ENCODE data around the gene CLEC16A. TPM values are rescaled to one million over a fixed set of nuclear protein-coding genes. Genes with fewer than 3 reads are reported as not detected.

The CLEC16A gene
- total and polyA plus RNA-seq, 9 of the 15 experiments (the other 6 are each of a cell fraction or from before 2014, with no cell fraction given) = 1.00 to 22.3 (median 10.0) TPM

- TF ChIP-seq CUX1 (CRISPR knock-in tag; IDR thresholded peaks at IDR 0.05) = 0 out of 2 replicates have a peak, but pooled peaks have one; percentile 63
- no peak for TF ChIP-seq ZNF764 (CRISPR knock-in tag; IDR thresholded peaks at IDR 0.05; ENCODE audit: low read depth)
- TF ChIP-seq ZNF740 (CRISPR knock-in tag; IDR thresholded peaks at IDR 0.05) = peak; percentile 89
- peak in 1 of 2 experiments; percentile 92; a peak in 2 of 4 replicates for TF ChIP-seq ZNF740 (tag; IDR thresholded peaks at IDR 0.05)
- peak; percentile 30; the same call in 1 of the 2 replicates for TF ChIP-seq RB1 (IDR thresholded peaks at IDR 0.05; ENCODE audit: low read depth)
- TF ChIP-seq MTA1 (IDR thresholded peaks at IDR 0.05; ENCODE audit: borderline replicate concordance) = peak; percentile 49; the same call in 1 of the 2 replicates
- TF ChIP-seq XRCC3 (IDR thresholded peaks at IDR 0.05) = no peak
- TF ChIP-seq SOX6 (IDR thresholded peaks at IDR 0.05) = peak; percentile 98
- peak; percentile 57; the same call in 1 of the 2 replicates for TF ChIP-seq SMAD3 (CRISPR knock-in tag; conservative IDR thresholded peaks at IDR 0.05)
- TF ChIP-seq, protein P1, sequence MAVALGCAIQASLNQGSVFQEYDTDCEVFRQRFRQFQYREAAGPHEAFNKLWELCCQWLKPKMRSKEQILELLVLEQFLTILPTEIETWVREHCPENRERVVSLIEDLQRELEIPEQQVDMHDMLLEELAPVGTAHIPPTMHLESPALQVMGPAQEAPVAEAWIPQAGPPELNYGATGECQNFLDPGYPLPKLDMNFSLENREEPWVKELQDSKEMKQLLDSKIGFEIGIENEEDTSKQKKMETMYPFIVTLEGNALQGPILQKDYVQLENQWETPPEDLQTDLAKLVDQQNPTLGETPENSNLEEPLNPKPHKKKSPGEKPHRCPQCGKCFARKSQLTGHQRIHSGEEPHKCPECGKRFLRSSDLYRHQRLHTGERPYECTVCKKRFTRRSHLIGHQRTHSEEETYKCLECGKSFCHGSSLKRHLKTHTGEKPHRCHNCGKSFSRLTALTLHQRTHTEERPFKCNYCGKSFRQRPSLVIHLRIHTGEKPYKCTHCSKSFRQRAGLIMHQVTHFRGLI (CRISPR knock-in tag; IDR thresholded peaks at IDR 0.05) = peak; percentile 50; the same call in 1 of the 2 replicates
- TF ChIP-seq ZNF639 (CRISPR knock-in tag; conservative IDR thresholded peaks at IDR 0.05 in 1 of 2, IDR thresholded peaks at IDR 0.05 in 1 of 2) = peak in 1 of 2 experiments; percentile 81; a peak in 2 of 4 replicates
- TF ChIP-seq ZC3H8 (IDR thresholded peaks at IDR 0.05) = no peak
- TF ChIP-seq ARID3A (IDR thresholded peaks at IDR 0.05; ENCODE audit: borderline replicate concordance, low read depth, low read length) = peak; percentile 95
- TF ChIP-seq LEF1 (IDR thresholded peaks at IDR 0.05) = peak; percentile 92
- no peak for TF ChIP-seq SRSF1 (IDR thresholded peaks at IDR 0.05; ENCODE audit: low read depth, low read length)
Observed at GRCh38 chr16:11101695-11102522, 157.5 kb downstream of the CLEC16A start (continued).

Measured in K562 (cell line).